ENCODE results near the gene RBM39.

- TF ChIP-seq SUZ12 (IDR thresholded peaks at IDR 0.05) (no peak), FOXA1 (IDR thresholded peaks at IDR 0.05) (no peak), SP1 (IDR thresholded peaks at IDR 0.05) (no peak), PKNOX1 (IDR thresholded peaks at IDR 0.05) (no peak), TARDBP (IDR thresholded peaks at IDR 0.05) (no peak), FOXM1 (IDR thresholded peaks at IDR 0.05; ENCODE audit: borderline replicate concordance) (no peak), FOXK2 (IDR thresholded peaks at IDR 0.05) (no peak), CTBP1 (IDR thresholded peaks at IDR 0.05; ENCODE audit: borderline replicate concordance) (no peak), ARNT (IDR thresholded peaks at IDR 0.05) (no peak), LEF1 (IDR thresholded peaks at IDR 0.05; ENCODE audit: borderline replicate concordance) (no peak), HDGF (IDR thresholded peaks at IDR 0.05; ENCODE audit: borderline replicate concordance) (no peak)
Measured at GRCh38 chr20:35767683-35768481, 25.8 kb upstream of the RBM39 start.
